GM23338 (cell line): ENCODE data around the gene CERS3. TPM values are rescaled to one million over a fixed set of nuclear protein-coding genes. Genes with fewer than 3 reads are reported as not detected.

Experiments
- ATAC-seq: fragments of 200-7000 bp; cut with Tn5 transposase; 3 replicates; pipeline ENCODE4 v1.9.1; 2020
- DNase-seq: peaks from one replicate; pipeline ENCODE4 v3.0.0-alpha.2; 2015; ENCODE audit warnings: low spot score
- H2AFZ ChIP-seq: fragments of 200-600 bp; sonication (generic); 2 replicates; pipeline ENCODE4 v1.8.0; 2016; ENCODE audit warnings: antibody characterized with exemption, mild to moderate bottlenecking, moderate library complexity
- H3F3A ChIP-seq: fragments of 200-600 bp; sonication (generic); replicated peaks from 2 replicates; pipeline ENCODE4 v1.8.0; 2017; ENCODE audit warnings: antibody characterized with exemption, mixed run types, low read depth
- H3K27ac ChIP-seq: fragments of 200-600 bp; sonication (generic); 2 replicates; pipeline ENCODE4 v1.6.1; 2016; ENCODE audit warnings: low read depth
- H3K27me3 ChIP-seq: fragments of 200-600 bp; sonication (generic); 2 replicates; pipeline ENCODE4 v1.8.0; 2016; ENCODE audit warnings: mild to moderate bottlenecking, mixed run types, moderate library complexity; ENCODE audit not compliant: insufficient read depth
- H3K36me3 ChIP-seq: fragments of 200-600 bp; sonication (generic); 2 replicates; pipeline ENCODE4 v1.8.0; 2016; ENCODE audit warnings: mild to moderate bottlenecking; ENCODE audit not compliant: insufficient read depth
- H3K4me1 ChIP-seq: fragments of 200-600 bp; sonication (generic); 2 replicates; pipeline ENCODE4 v1.8.0; 2016; ENCODE audit warnings: mild to moderate bottlenecking, moderate library complexity; ENCODE audit not compliant: insufficient read depth
- H3K4me2 ChIP-seq: fragments of 200-600 bp; sonication (generic); 2 replicates; pipeline ENCODE4 v1.7.1; 2017; ENCODE audit warnings: mixed run types
- H3K4me3 ChIP-seq: fragments of 200-600 bp; sonication (generic); 2 replicates; pipeline ENCODE4 v1.6.1; 2016; ENCODE audit warnings: mixed run types
- H3K79me2 ChIP-seq: fragments of 200-600 bp; sonication (generic); replicated peaks from 2 replicates; pipeline ENCODE4 v1.8.0; 2017; ENCODE audit warnings: mild to moderate bottlenecking; ENCODE audit not compliant: insufficient read depth
- H3K9me2 ChIP-seq: fragments of 200-600 bp; sonication (generic); 2 replicates; pipeline ENCODE4 v1.8.0; 2017; ENCODE audit not compliant: insufficient read depth
- H4K20me1 ChIP-seq: fragments of 200-600 bp; sonication (generic); replicated peaks from 2 replicates; pipeline ENCODE4 v1.8.0; 2017; ENCODE audit warnings: mild to moderate bottlenecking; ENCODE audit not compliant: insufficient read depth
- H3K27ac Mint-ChIP-seq: 2 replicates; pipeline ENCODE4 v1.8.0; 2020; ENCODE audit warnings: inconsistent platforms, mild to moderate bottlenecking, moderate library complexity, mixed read lengths
- H3K27me3 Mint-ChIP-seq: 3 replicates; pipeline ENCODE4 v1.8.0; 2022; ENCODE audit warnings: low read depth, mild to moderate bottlenecking, moderate library complexity, mixed read lengths, inconsistent platforms; ENCODE audit not compliant: insufficient read depth, poor library complexity
- H3K36me3 Mint-ChIP-seq: 3 replicates; pipeline ENCODE4 v1.8.0; 2021; ENCODE audit warnings: low read depth, mild to moderate bottlenecking, inconsistent platforms, moderate library complexity, mixed read lengths
- H3K4me1 Mint-ChIP-seq: 3 replicates; pipeline ENCODE4 v1.8.0; 2020; ENCODE audit warnings: mild to moderate bottlenecking, inconsistent platforms, mixed read lengths
- H3K4me3 Mint-ChIP-seq: 3 replicates; pipeline ENCODE4 v1.8.0; 2021; ENCODE audit warnings: moderate library complexity, mild to moderate bottlenecking, inconsistent platforms, mixed read lengths
- H3K9me3 Mint-ChIP-seq: 3 replicates; pipeline ENCODE4 v1.8.0; 2020; ENCODE audit warnings: moderate library complexity, mild to moderate bottlenecking, inconsistent platforms, mixed read lengths
- EZH2 ChIP-seq: fragments of 200-600 bp; sonication (generic); IDR thresholded peaks from one replicate; pipeline ENCODE4 v1.8.0; 2017; ENCODE audit warnings: antibody characterized with exemption, mild to moderate bottlenecking, low read depth; ENCODE audit not compliant: unreplicated experiment
- EZH2phosphoT487 ChIP-seq: fragments of 200-600 bp; sonication (generic); IDR thresholded peaks from one replicate; pipeline ENCODE4 v1.8.1; 2018; ENCODE audit warnings: antibody characterized with exemption; ENCODE audit not compliant: unreplicated experiment
- JUNB ChIP-seq: IDR thresholded peaks from one replicate; pipeline ENCODE4 v1.6.1; 2016; ENCODE audit warnings: antibody characterized with exemption; ENCODE audit not compliant: unreplicated experiment
- NANOG ChIP-seq: IDR thresholded peaks from 2 replicates; pipeline ENCODE4 v1.6.1; 2016; ENCODE audit warnings: antibody characterized with exemption, borderline replicate concordance
- POLR2AphosphoS5 ChIP-seq: IDR thresholded peaks from 2 replicates; pipeline ENCODE4 v1.6.1; 2016; ENCODE audit warnings: antibody characterized with exemption, low read depth
- STAT1 ChIP-seq: IDR thresholded peaks from one replicate; pipeline ENCODE4 v1.6.1; 2016; ENCODE audit warnings: antibody characterized with exemption; ENCODE audit not compliant: unreplicated experiment
- ZNF114 ChIP-seq: fragments of 250-450 bp; sonication (Bioruptor Pico); IDR thresholded peaks from 2 replicates; pipeline ENCODE4 v1.5.0; 2020; ENCODE audit warnings: mild to moderate bottlenecking, moderate library complexity
- ZNF331 ChIP-seq: fragments of 250-450 bp; sonication (Bioruptor Pico); IDR thresholded peaks from 2 replicates; pipeline ENCODE4 v1.5.0; 2020; ENCODE audit warnings: low read depth, mild to moderate bottlenecking, moderate library complexity
- polyA plus RNA-seq: library from polyadenylated mRNA; unstranded; fragments of >200 nt; fragmentation: Nextera tagmentation; extraction: Ambion mirVana; gene quantifications from 2 replicates; pipeline ENCODE4 v1.2.1, GENCODE V29; 2016
- total RNA-seq: library from RNA; depleted of rRNA; stranded (reverse); fragments of >200 nt; shearing (Covaris generic); gene quantifications from 2 replicates; pipeline ENCODE4 v1.2.3, GENCODE V29; 2014
- TF ChIP-seq, protein P1 (sequence below): IDR thresholded peaks from 2 replicates; pipeline ENCODE4 v1.6.1; 2016; ENCODE audit warnings: antibody characterized with exemption
- TF ChIP-seq, protein P2 (sequence below), 2 experiments: fragments of 200-600 bp in 1 of 2; sonication (generic) in 1 of 2; conservative IDR thresholded peaks; 2 replicates each; pipeline versions ENCODE4 v1.5.1 to v1.6.1; 2016 to 2017; ENCODE audit warnings: antibody characterized with exemption in 2 of 2, low read depth in 2 of 2, mild to moderate bottlenecking in 2 of 2, moderate library complexity in 1 of 2
- TF ChIP-seq, protein P3 (sequence below): IDR thresholded peaks from one replicate; pipeline ENCODE4 v1.6.1; 2018; ENCODE audit warnings: antibody characterized with exemption; ENCODE audit not compliant: unreplicated experiment

The CERS3 gene
- total and polyA plus RNA-seq, 2 experiments from 2014 or later, result 1.8 to 2.2 TPM

DNA sequence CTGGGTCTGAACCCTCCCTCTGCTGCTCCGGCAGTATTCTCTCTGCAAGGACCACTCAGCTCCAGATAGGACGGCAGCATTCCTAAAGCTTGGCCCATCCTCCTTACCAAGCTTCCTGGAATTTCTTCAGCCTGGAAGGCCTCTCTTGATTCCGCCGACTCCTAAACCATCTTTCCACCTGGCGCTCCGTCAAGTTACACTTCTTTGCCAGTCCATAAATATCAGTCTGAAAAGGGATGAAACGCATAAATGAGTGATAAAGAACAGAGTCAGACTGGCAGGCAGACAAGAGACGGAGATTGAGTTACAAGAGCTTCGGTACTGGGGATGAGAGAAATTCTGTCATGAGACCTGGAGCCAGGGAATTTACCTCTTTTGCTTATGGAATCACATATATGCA is 44.3 kb downstream of the CERS3 start:
- DNase-seq, result no peak
- H3K4me3 Mint-ChIP-seq, result no peak overlapping the region
- H2AFZ ChIP-seq, result no peak overlapping the region
- H3K4me1 Mint-ChIP-seq, result peaks cover 4% of the 10 kb centered on the region; the same call in 2 of the 3 replicates
- TF ChIP-seq EZH2 (no peak), NANOG (no peak), POLR2AphosphoS5 (no peak), ZNF114 (CRISPR knock-in tag) (no peak), JUNB (no peak), EZH2phosphoT487 (no peak), ZNF331 (CRISPR knock-in tag) (no peak), STAT1 (no peak)
- TF ChIP-seq, protein P1, sequence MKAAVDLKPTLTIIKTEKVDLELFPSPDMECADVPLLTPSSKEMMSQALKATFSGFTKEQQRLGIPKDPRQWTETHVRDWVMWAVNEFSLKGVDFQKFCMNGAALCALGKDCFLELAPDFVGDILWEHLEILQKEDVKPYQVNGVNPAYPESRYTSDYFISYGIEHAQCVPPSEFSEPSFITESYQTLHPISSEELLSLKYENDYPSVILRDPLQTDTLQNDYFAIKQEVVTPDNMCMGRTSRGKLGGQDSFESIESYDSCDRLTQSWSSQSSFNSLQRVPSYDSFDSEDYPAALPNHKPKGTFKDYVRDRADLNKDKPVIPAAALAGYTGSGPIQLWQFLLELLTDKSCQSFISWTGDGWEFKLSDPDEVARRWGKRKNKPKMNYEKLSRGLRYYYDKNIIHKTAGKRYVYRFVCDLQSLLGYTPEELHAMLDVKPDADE, result no peak
- TF ChIP-seq, protein P2, sequence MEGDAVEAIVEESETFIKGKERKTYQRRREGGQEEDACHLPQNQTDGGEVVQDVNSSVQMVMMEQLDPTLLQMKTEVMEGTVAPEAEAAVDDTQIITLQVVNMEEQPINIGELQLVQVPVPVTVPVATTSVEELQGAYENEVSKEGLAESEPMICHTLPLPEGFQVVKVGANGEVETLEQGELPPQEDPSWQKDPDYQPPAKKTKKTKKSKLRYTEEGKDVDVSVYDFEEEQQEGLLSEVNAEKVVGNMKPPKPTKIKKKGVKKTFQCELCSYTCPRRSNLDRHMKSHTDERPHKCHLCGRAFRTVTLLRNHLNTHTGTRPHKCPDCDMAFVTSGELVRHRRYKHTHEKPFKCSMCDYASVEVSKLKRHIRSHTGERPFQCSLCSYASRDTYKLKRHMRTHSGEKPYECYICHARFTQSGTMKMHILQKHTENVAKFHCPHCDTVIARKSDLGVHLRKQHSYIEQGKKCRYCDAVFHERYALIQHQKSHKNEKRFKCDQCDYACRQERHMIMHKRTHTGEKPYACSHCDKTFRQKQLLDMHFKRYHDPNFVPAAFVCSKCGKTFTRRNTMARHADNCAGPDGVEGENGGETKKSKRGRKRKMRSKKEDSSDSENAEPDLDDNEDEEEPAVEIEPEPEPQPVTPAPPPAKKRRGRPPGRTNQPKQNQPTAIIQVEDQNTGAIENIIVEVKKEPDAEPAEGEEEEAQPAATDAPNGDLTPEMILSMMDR (conservative IDR thresholded peaks at IDR 0.05; ENCODE audit: low read depth in 2 of 2), result no peak
- TF ChIP-seq, protein P3, sequence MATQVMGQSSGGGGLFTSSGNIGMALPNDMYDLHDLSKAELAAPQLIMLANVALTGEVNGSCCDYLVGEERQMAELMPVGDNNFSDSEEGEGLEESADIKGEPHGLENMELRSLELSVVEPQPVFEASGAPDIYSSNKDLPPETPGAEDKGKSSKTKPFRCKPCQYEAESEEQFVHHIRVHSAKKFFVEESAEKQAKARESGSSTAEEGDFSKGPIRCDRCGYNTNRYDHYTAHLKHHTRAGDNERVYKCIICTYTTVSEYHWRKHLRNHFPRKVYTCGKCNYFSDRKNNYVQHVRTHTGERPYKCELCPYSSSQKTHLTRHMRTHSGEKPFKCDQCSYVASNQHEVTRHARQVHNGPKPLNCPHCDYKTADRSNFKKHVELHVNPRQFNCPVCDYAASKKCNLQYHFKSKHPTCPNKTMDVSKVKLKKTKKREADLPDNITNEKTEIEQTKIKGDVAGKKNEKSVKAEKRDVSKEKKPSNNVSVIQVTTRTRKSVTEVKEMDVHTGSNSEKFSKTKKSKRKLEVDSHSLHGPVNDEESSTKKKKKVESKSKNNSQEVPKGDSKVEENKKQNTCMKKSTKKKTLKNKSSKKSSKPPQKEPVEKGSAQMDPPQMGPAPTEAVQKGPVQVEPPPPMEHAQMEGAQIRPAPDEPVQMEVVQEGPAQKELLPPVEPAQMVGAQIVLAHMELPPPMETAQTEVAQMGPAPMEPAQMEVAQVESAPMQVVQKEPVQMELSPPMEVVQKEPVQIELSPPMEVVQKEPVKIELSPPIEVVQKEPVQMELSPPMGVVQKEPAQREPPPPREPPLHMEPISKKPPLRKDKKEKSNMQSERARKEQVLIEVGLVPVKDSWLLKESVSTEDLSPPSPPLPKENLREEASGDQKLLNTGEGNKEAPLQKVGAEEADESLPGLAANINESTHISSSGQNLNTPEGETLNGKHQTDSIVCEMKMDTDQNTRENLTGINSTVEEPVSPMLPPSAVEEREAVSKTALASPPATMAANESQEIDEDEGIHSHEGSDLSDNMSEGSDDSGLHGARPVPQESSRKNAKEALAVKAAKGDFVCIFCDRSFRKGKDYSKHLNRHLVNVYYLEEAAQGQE, result no peak
- H3K4me3 ChIP-seq, result no peak overlapping the region
- no peaks in the 10 kb centered on the region for H3K9me2 ChIP-seq
- no peaks in the 10 kb centered on the region for H3K27me3 ChIP-seq
- no peaks in the 10 kb centered on the region for H3K36me3 ChIP-seq
- no peaks in the 10 kb centered on the region for H3K36me3 Mint-ChIP-seq
- no peaks in the 10 kb centered on the region for H4K20me1 ChIP-seq
- no peak overlapping the region for H3K27ac ChIP-seq
- ATAC-seq, result no peak
- no peak overlapping the region for H3K27ac Mint-ChIP-seq
- no peaks in the 10 kb centered on the region for H3K79me2 ChIP-seq
- no peaks in the 10 kb centered on the region for H3K9me3 Mint-ChIP-seq
- peaks cover 2% of the 10 kb centered on the region for H3K27me3 Mint-ChIP-seq
- H3K4me1 ChIP-seq, result no peaks in the 10 kb centered on the region
- H3F3A ChIP-seq, result no peaks in the 10 kb centered on the region
- no peak overlapping the region for H3K4me2 ChIP-seq
